PC-3 (cell line): ENCODE results near the gene MICALL2. TPM values are rescaled to one million over a fixed set of nuclear protein-coding genes. Genes with fewer than 3 reads are reported as not detected.

Experiments
- ATAC-seq: fragments of 200-7000 bp; cut with Tn5 transposase; 2 replicates; pipeline ENCODE4 v1.9.1; 2020; ENCODE audit warnings: mild to moderate bottlenecking, moderate library complexity
- BruUV-seq: library from RNA; stranded (reverse); fragments of 400-500 nt; replicated peaks from 2 replicates; lab custom pipeline; 2021; lab: Mats Ljungman, UMichigan
- CTCF ChIA-PET: fragments of 300-600 bp; sonication (Branson Sonifier 250); formaldehyde crosslinking; loops from one replicate; lab custom pipeline; 2022; ENCODE audit warnings: antibody characterized with exemption; lab: Charles Lee
- POLR2A ChIA-PET: fragments of 300-600 bp; sonication (Branson Sonifier 250); formaldehyde crosslinking; loops from one replicate; lab custom pipeline; 2022; ENCODE audit warnings: antibody characterized with exemption; ENCODE audit not compliant: unreplicated experiment; lab: Charles Lee
- DNase-seq: peaks from one replicate; pipeline ENCODE4 v3.0.0-alpha.2; 2015
- H2AFZ ChIP-seq: fragments of 300-600 bp; sonication (generic); 2 replicates; pipeline ENCODE4 v1.6.0; 2016; ENCODE audit warnings: antibody characterized with exemption, low read length
- H3F3A ChIP-seq: fragments of 300-600 bp; sonication (generic); one replicate; pipeline ENCODE4 v1.6.0; 2017; ENCODE audit warnings: antibody characterized with exemption, low read length, control low read depth, mild to moderate bottlenecking; ENCODE audit not compliant: unreplicated experiment
- H3K27ac ChIP-seq: fragments of 300-600 bp; sonication (generic); 2 replicates; pipeline ENCODE4 v1.5.1; 2016; ENCODE audit warnings: mild to moderate bottlenecking, low read length
- H3K27me3 ChIP-seq: fragments of 300-600 bp; sonication (generic); 2 replicates; pipeline ENCODE4 v1.6.1; 2016; ENCODE audit warnings: low read length, mixed read lengths
- H3K36me3 ChIP-seq: fragments of 300-600 bp; sonication (generic); 2 replicates; pipeline ENCODE4 v1.6.1; 2016; ENCODE audit warnings: low read depth, mixed run types, low read length, mixed read lengths
- H3K4me1 ChIP-seq: fragments of 300-600 bp; sonication (generic); 2 replicates; pipeline ENCODE4 v1.5.1; 2016; ENCODE audit warnings: low read length; ENCODE audit not compliant: insufficient read depth
- H3K4me2 ChIP-seq: fragments of 300-600 bp; sonication (generic); 2 replicates; pipeline ENCODE4 v1.6.0; 2016; ENCODE audit warnings: low read length
- H3K4me3 ChIP-seq: fragments of 300-600 bp; sonication (generic); 2 replicates; pipeline ENCODE4 v1.5.1; 2016; ENCODE audit warnings: mild to moderate bottlenecking, low read length, mixed read lengths
- H3K79me2 ChIP-seq: fragments of 300-600 bp; sonication (generic); 2 replicates; pipeline ENCODE4 v1.6.1; 2017; ENCODE audit warnings: low read length, mixed read lengths
- H3K9ac ChIP-seq: fragments of 300-600 bp; sonication (generic); 2 replicates; pipeline ENCODE4 v1.6.0; 2016; ENCODE audit warnings: mild to moderate bottlenecking, low read length
- H3K9me2 ChIP-seq: fragments of 300-600 bp; sonication (generic); replicated peaks from 2 replicates; pipeline ENCODE4 v1.6.1; 2016; ENCODE audit warnings: mixed run types, low read length, mixed read lengths
- H3K9me3 ChIP-seq: fragments of 300-600 bp; sonication (generic); 2 replicates; pipeline ENCODE4 v1.6.1; 2016; ENCODE audit warnings: low read length, mixed read lengths
- H4K20me1 ChIP-seq: fragments of 300-600 bp; sonication (generic); 2 replicates; pipeline ENCODE4 v1.6.1; 2016; ENCODE audit warnings: low read length, mixed read lengths
- CTCF ChIP-seq: fragments of 300-600 bp; sonication (generic); conservative IDR thresholded peaks from 2 replicates; pipeline ENCODE4 v1.5.1; 2017; ENCODE audit warnings: antibody characterized with exemption, low read depth, mild to moderate bottlenecking, low read length
- EZH2 ChIP-seq: fragments of 300-600 bp; sonication (generic); IDR thresholded peaks from one replicate; pipeline ENCODE4 v1.6.1; 2017; ENCODE audit warnings: antibody characterized with exemption, mild to moderate bottlenecking, low read length; ENCODE audit not compliant: unreplicated experiment
- EZH2phosphoT487 ChIP-seq: fragments of 300-600 bp; sonication (generic); IDR thresholded peaks from 2 replicates; pipeline ENCODE4 v1.6.1; 2018; ENCODE audit warnings: mild to moderate bottlenecking, antibody characterized with exemption, low read length, borderline replicate concordance
- intact Hi-C: fragments of 100-400 bp; cut with micrococcal nuclease; formaldehyde crosslinking; loops from 2 replicates; pipeline ENCODE4 v1.9.0; 2023
- total RNA-seq: library from RNA; depleted of rRNA; stranded (reverse); fragments of >200 nt; gene quantifications from 2 replicates; pipeline ENCODE4 v1.2.3, GENCODE V29; 2014

The MICALL2 gene
- total RNA-seq, 1 experiment from 2014 or later = 52.8 TPM

- ATAC-seq (no peak), DNase-seq (no peak)
- CTCF ChIA-PET = no interaction called here
- no peaks in the 10 kb centered on the region for H3K9me3 ChIP-seq
- peak overlapping the region; percentile 37 for H3K4me2 ChIP-seq
- H3K9me2 ChIP-seq = no peaks in the 10 kb centered on the region
- peaks cover 24% of the 10 kb centered on the region for H4K20me1 ChIP-seq
- H3K9ac ChIP-seq = no peak overlapping the region
- H3F3A ChIP-seq = no peaks in the 10 kb centered on the region
- H3K27ac ChIP-seq = no peak overlapping the region
- no peaks in the 10 kb centered on the region for H3K36me3 ChIP-seq
- POLR2A ChIA-PET = no interaction called here
- no TSS peak for BruUV-seq
- no peak overlapping the region for H2AFZ ChIP-seq
- TF ChIP-seq EZH2phosphoT487 = no peak
- no peak for TF ChIP-seq EZH2
- TF ChIP-seq CTCF = no peak
- intact Hi-C loops = loop anchor here (1.0 kb wide), 1 partner anchor 14 kb away; no protein-coding TSS in a partner anchor
- H3K79me2 ChIP-seq = peaks cover 38% of the 10 kb centered on the region
- H3K4me3 ChIP-seq = no peak overlapping the region
- H3K4me1 ChIP-seq = peaks cover 30% of the 10 kb centered on the region
- H3K27me3 ChIP-seq = no peaks in the 10 kb centered on the region
These were observed 900 bp upstream of the MICALL2 start for GRCh38 chr7:1459920-1460820.

- Histone ChIP-seq H3K9me3 (no peaks in the 10 kb centered on the region), H3K27ac (peak overlapping the region; percentile 83; the same call in 1 of the 2 replicates), H4K20me1 (peaks cover 31% of the 10 kb centered on the region), H2AFZ (no peak overlapping the region), H3K9me2 (no peaks in the 10 kb centered on the region), H3K79me2 (peaks cover 45% of the 10 kb centered on the region), H3K9ac (no peak overlapping the region; the same call in 1 of the 2 replicates), H3K4me3 (peak overlapping the region; percentile 99), H3K27me3 (no peaks in the 10 kb centered on the region), H3K4me1 (peaks cover 37% of the 10 kb centered on the region), H3F3A (no peaks in the 10 kb centered on the region), H3K4me2 (peak overlapping the region; percentile 99; the same call in 1 of the 2 replicates), H3K36me3 (no peaks in the 10 kb centered on the region)
- ChIA-PET CTCF (no interaction called here), POLR2A (no interaction called here)
- ATAC-seq (peak; percentile 76), DNase-seq (peak; percentile 97)
- intact Hi-C loops = loop anchor here (1.0 kb wide), 1 partner anchor 15 kb away; no protein-coding TSS in a partner anchor
- TF ChIP-seq EZH2phosphoT487 (no peak), EZH2 (no peak), CTCF (no peak)
- no TSS peak for BruUV-seq
These were observed 232 bp upstream of the MICALL2 start for GRCh38 chr7:1459512-1459892.
